HG03460 (cell line): ENCODE measurements around the gene MOCS3.
"Not testable (repeated sequence)": the region's sequence is repeated elsewhere in the genome, so short reads cannot be mapped to it uniquely, and the experiment has no call there.

Experiments used
- ATAC-seq: cut with Tn5 transposase; IDR thresholded peaks from one replicate; pipeline ENCODE4 v1.9.1; 2021; ENCODE audit not compliant: unreplicated experiment

Gene MOCS3

DNA sequence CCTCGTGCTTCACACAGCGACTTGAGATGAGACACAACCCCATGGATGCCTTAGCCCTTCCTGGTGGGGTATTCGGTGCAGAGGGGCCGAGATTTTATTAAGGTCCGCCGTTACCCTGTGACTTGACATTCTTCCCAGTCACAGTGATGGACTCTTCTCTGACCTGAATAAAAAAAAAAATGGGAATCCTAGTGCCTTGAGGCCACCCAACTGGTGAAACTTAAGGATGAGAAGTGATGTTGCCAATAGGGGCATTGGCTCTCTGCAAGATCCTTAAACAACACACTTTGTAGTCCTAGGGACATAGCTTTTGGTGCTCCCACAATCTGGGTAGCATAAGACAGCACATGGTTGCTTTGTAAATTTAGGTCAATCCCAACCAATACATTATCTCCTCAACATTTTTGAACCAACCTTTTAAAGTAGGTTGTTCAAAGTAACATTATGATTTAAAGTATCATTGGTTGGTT is 26.6 kb upstream of the MOCS3 start:
- no peak for ATAC-seq

DNA sequence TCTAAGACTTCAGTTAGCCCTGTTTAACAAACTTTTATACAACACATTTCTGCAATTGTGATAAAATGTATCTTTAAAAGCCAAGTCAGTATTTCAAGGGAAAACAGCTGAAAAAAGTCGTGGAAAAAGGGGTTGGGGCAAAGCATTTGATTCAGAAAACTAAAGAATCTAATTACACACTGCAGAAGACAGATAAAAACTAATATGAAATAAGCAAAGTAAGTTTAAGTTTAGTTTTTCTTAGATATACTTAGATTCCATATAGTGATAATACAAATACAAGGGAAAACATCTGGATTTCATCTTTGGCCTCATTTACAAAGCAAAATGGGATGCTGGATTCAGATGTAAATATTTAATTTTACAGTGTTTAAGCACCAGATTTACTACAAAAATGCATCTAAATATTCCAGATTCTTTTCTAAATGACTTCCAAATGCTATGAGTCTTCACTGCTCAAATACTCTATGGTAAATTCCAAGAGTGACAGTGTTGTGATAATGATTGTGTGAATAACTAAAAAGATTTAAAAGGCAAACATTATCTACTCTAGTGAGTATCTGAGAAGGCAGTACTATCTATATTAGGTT is 25.8 kb upstream of the MOCS3 start:
- ATAC-seq = no peak

DNA sequence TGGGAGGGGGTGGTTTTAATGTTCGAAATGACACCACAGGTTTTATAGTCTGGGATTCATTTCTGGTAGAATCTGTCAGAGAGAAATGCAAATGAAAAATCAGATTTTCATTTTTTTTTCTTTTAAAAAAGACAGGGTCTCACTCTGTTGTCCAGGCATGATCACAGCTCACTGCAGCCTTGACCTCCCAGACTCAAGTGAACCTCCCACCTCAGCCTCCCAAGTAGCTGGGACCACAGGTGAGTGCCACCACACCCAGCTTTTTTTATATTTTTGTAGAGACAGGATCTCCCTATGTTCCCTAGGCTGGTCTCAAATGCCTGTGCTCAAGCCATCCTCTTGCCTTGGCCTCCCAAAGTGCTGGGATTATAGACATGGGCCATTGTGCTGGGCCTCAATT is 25.0 kb upstream of the MOCS3 start:
- ATAC-seq = no peak

DNA sequence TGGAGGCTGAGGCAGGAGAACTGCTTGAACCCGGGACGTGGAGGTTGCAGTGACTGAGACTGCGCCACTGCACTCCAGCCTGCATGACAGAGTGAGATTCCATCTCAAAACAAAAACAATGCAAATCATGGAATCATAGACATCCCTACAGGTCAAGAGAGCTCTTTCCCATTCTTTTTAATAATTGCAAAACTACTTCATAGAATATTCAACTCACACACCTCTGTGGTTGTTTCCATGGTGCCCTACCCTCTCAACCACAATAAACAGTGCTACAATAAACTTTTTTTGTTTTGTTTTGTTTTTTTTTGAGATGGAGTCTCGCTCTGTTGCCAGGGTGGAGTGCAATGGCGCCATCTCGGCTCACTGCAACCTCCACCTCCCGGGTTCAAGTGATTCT is 15.5 kb upstream of the MOCS3 start:
- no peak for ATAC-seq

DNA sequence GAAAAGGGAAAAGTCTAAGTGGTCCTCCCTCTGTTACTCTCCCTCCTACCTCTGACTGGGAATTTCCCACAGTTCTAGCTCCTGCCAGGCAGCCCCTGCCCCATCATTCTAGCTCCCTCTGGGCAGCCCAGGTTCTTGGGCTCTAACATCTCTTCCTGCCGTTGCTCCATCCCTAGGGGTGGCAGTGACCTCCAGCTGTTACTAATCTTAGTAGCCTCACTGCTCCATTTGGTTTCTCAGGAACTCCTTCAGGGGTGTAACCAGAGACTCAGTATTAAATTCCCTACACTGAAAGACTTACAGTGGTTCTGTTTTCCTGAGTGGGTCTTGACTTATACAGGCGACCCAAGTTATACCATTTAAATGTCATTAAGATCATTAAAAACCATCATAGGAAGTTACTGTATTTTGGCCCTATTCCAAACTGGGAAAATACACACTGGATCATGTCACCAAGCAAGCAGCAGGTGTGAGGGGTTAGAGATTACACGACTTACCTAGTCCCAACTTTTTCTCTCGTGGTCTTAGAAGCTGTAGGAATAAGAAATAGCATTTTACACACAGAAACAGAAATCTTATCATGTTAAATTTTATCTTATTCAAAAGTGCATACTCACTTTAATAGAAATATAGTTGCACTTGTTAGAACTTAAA is 10.4 kb upstream of the MOCS3 start:
- no peak for ATAC-seq

DNA sequence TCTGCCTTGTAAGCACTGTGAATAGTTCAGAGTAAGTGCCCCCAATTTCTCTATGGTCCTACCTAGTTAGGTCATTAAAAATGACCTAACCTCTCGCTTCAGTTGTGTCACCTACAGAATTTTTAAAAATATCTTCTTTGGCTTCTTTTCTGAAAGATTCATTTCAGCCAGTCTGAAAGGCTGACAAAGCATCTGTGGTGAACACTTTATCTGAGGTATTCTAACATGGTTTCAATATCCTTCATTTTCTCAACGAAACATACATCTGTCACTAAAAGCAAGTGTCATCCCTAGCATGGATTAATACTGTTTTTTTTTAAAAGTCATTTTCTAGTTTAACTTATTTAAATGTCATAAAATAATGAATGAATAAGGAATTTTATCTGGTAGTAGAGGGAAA is 5.4 kb upstream of the MOCS3 start:
- no peak for ATAC-seq

DNA sequence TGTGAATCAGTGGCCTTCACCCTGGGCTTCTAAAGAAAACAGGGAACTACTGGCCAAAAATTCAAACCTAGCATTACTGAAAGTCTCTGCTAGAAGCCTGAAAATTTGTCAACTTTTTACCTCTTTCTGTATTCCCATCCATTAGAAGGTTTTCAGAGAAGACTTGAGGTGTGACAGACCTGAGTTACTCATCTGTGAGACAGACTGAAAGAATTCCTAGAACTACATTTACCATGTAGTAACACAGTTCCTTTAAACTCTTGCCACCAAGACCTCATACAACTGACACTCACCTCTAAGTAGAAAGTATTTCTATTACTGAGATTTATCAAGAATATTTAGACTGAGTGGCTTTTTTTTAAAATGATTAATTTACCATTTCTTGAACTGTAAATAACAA is 4.8 kb upstream of the MOCS3 start:
- no peak for ATAC-seq

DNA sequence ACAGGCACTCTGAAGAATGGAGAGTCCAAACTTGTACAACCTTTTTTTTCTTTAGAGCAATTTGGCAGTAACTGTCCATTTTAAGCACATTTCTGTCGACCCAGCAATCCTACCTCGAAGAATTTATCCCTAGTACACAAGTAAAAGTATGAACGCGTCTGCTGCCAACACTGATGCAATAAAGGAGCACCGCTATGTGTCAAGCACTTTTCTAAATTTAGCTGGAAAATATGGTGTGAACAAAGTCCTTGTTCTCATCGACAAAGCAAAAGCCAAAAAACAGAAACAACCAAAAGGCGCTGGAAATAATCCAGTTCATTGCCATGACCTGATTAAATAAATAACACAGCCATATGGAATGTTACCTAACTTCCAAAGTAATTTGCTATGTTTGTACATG is 1.3 kb upstream of the MOCS3 start:
- no peak for ATAC-seq

DNA sequence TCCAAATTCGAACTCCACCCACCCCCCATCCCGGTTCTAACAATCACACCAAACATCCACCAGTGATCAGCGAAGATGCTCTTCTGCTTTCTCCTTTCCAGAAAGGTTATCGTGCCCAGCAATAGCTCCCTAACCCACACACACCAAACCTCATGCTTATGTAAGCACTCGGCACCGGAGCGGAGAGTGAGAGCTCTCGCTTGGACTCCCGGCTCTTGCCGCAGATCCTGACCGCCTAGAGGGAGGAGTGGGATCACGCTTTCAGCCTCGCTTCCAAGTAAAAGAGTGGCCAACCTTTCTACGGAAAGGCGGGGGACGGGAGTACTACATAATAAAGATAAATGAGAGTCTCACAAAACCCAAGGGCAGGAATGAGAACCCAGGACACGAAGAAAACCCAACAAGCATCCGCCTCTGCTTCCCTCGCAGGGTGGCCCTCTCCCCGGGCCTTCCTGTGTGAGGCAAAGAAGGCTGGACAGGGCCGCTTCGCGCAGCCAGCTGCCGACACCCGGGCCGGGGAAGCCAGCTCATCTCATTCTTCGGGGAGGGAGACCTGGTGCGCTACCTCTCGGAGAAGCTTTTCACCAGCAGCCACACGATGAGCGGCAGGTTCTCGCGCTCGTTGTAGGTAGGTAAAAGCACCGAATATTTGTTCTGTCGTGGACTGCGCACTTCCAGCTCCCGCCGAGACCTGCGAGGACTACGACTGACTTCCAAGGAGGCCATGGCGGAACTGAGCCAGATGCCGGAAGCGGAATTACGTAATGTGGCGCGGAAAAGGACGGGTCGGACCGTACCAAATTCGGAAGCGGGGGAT is 612 bp upstream of the MOCS3 start, which contains the start of gene DPM1:
DPM1 (minus strand) TSS at position 735 of the 817 bp plus-strand sequence; CDS start at position 726, 9 bp downstream.
- peak; percentile 58 for ATAC-seq

DNA sequence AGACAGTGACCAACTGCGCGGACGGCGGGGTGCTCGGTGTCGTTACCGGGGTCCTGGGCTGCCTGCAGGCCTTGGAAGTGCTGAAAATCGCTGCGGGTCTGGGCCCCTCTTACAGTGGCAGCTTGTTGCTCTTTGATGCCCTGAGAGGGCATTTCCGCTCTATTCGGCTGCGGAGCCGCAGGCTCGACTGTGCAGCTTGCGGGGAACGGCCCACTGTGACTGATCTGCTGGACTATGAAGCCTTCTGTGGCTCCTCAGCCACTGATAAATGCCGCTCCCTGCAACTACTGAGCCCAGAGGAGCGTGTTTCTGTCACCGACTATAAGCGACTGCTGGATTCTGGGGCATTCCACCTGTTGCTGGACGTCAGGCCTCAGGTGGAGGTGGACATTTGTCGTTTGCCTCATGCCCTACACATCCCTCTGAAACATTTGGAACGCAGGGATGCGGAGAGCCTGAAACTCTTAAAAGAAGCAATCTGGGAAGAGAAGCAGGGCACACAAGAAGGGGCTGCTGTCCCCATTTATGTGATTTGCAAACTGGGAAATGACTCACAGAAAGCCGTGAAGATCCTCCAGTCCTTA is 1.0 kb downstream of the MOCS3 start:
- ATAC-seq = no peak

DNA sequence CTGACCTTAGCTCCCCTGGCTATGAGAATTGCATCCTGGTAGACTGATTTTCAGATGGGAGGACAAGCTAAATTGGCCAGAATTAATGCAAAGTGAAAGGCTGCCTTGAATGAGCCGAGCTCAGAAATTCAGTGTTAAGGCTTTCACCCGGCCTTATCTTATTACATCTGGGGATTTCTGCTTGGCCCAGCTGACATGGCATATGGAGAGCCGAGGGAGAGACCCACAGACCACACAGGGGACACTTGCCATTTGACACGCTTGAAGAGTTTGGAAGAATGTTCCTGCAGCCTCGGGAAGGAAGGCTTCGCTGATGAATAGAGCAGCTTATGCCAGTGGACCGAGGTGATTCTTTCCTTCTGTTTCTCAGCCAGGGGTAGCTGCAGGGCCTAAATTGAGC is 9.0 kb downstream of the MOCS3 start:
- ATAC-seq = no peak

DNA sequence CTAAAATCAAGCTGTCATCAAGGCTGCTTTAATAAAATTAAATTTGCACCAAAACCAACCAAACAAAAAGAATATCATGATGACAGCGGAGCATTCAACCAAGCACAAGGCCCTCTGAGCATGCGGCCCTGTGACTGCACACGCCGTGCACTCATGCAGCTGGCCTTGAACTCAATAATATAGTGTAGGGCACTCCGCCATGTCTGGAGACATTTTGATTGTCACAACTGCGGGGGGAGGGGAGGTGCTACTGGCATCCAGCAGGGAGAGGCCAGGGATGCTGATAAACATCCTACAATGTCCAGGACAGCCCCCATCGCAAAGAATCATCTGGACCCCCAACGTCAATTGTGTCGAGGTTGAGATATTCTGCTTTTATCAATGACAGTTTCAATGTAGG is 9.7 kb downstream of the MOCS3 start:
- ATAC-seq = no peak

DNA sequence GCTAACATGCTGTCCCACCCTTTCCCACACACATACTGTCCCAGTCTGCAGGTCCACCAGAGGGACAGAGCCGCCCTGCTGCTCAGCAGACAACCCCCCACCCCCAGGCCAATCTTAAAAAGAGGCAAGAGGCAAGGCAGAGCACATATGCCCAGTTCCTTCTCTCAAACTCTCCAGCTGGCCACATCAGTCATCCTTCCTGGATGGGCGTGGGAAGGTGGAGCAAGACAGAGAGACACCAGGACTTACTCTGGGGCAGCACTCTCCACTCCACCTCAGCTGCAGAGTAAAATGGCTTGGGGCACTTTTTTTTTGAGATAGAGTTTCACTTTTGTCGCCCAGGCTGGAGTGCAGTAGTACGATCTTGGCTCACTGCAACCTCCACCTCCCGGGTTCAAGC is 10.8 kb downstream of the MOCS3 start:
- no peak for ATAC-seq

DNA sequence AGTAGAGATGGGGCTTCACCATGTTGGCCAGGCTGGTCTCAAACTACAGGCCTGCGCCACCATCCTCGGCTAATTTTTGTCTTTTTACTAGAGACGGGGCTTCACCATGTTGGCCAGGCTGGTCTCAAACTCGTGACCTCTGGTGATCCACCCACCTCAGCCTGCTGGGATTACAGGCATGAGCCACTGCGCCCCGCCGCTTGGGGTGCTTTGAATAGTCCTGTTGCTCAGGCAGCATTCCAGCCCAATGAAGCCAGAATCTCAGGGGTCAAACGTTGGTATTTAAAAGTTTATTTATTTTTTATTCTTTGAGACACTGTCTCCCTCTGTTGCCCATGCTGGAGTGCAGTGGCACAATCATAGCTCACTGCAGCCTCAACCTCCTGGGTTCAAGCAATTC is 11.3 kb downstream of the MOCS3 start:
- ATAC-seq = no peak

DNA sequence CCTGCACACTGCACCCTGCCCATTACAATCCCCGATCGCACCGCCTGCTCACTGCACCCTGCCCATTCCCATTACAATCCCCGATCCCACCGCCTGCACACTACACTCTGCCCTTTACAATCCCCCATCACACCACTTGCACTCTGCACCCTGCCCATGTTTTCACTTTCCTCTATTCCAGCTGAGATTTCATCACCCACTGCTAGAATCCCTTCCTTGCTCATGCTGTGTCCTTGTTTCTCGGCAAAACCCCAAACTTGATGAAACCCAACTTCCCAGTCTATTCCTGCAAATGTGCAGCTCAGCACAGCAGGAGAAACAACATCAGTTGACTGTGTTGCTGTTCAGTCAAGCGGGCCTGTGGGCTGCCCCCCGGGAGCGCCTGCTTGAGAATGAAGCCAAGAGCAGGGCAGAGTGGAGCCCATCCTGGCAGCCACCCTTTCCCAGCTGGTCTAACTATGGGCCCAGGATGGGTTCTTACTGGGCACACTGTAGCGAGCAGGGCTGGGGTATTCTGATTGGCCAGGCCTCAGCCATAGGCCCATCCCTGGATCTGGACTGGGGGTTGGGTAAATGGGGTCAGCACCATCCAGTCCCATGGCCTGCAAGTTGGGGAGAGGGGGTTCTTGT is 17.2 kb downstream of the MOCS3 start:
- no peak for ATAC-seq

DNA sequence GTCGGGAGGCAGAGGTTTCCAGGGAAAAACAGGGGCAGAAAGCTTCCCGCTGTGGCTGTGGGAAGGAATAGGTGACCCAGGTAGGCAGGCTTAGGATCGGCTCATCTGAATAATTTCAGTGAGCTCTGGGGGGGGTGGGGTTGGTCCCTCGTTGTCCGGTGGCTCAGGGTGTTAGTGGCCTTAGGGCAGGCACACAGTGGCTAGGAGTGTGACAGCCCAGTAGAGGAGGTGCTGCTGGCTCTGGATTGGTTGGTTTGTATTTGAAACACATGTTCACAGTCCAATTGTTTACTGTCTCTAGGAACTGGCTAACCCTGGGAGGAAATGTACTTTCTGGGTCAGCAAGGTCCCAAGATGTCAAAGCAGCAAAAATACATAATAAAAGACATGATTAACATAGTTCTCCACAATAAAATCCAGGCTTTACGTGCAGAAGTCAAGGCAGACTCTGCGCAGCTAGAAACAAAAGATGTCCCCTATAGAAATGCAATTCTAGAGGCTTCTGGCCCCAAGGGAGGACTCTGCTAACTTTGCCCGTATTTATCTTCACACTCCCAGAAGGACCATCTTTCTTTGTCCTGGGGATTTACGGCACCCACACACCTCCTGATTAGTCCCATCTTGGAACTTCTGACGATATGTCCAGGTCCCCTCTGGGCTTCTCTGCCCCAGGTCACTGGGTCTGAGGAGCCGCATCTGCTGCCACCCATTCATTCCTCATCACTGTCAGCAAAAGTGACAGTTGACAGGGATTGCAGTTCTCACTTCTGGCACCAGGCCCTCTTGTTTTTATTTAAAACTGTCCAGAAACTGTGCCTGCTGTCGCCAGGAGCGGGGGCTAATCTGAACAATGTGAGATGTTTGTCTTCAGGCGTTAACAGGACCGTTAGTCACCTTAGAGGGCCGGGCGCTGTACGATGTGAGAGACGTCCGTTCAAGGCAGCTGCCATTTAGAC is 18.7 kb downstream of the MOCS3 start:
- no peak for ATAC-seq

DNA sequence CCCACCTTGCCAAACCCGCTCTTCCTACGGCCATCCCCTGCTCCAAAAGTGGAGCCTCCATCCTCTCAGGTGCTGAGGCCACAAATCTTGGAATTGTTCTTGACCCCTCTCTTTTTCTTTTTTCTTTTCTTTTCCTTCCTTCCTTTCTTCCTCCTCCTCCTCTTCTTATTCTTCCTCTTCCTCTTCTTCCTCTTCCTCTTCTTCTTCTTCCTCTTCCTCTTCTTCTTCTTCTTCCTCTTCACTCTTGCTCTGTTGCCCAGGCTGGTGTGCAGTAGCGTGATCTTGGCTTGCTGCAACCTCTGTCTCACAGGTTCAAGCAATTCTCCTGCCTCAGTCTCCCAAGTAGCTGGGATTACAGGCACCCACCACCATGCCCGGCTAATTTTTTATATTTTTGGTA is 19.9 kb downstream of the MOCS3 start:
- ATAC-seq = not testable (repeated sequence)

DNA sequence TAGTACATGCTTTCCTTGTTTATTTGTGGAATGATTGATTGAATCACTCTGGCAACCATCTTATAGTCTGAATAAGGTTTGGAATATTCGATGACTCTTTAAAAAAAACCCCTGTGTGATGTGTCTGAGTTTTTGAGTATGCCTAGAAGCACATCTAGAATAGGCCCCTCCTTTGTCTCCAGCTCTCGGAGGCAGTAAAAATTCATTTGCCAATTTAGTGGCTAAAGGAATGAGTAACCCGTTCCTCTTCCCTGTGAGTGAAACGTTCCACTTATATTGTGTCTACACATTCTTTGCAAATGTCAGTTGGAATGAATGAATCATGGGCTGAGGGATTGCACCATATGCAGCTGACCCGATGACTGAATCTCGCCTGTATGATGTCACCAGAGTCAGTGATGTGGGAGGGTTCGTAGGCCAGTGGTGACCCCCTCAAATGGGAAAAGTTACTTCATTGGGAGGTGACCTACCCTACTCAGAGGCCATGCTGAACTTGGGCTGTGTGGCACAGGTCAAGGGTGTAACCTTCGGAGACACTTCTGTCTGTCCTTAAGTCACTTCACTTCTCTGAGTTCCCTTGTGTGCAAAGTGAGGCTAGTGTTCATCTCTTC is 21.6 kb downstream of the MOCS3 start:
- no peak for ATAC-seq

DNA sequence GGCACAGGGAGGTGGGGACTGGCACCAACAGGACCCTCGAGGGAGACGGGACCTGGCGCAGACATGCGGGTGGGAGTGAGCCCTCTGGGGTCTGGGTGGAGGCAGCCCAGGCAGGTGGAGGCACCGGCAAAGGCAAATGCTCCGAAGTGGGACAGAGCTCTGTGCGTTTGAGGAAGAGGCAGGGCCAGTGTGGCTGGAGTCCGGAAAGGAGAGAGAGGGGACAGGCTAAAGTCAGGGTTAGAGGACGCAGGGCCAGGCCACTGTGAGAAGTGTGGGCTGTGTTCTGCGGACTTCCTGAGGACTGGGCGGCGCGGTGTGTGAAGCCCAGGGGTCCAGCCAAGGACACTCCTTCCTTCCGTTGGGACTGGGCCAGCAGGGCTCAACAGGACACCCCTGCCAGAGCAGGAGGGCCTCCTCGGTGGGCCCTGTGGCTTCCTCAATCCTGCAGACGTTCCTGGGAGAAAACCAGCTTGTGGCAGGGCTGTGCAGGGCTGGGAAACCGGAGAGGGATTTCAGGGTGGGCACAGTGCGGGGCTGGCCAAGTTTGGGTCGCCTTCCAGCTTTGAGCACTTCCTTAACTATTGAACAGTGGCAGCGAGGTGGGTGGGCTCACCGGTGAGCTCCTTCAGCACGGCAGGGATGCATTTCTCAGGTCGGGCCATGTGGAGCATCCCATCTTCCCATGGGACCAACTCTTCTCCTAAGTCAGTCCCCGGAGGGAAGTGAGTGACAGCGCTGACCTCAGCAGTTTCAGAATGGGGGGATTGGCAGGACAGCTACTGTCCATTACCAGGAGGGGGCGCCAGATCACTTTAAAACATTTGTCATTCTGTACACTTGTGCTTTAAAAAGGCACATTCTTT is 22.5 kb downstream of the MOCS3 start:
- ATAC-seq = no peak
